Measurements from ENCODE around the gene BRPF1. TPM values are rescaled to one million over a fixed set of nuclear protein-coding genes. Genes with fewer than 3 reads are reported as not detected.

Gene BRPF1
- total RNA-seq: 12.8 and 20.5 TPM in 2 replicates

GRCh38 chr3:9731206-9732079 is at the start of gene BRPF1:
Gene BRPF1, plus strand, starts transcription at chr3:9731735. Its CDS starts 2,406 bp downstream, at chr3:9734141.

GRCh38 chr3:9703736-9704346 is 27.7 kb upstream of the BRPF1 start, which contains the start of gene CPNE9:
Gene CPNE9, plus strand, starts transcription at chr3:9703833. Its CDS starts 164 bp downstream, at chr3:9703997.

GRCh38 chr3:9749645-9750555 is 18.4 kb downstream of the BRPF1 start, which contains the start of gene OGG1:
Gene OGG1, plus strand, starts transcription at chr3:9749952. Its CDS starts 335 bp downstream, at chr3:9750287.

GRCh38 chr3:9769426-9770275 is 38.1 kb downstream of the BRPF1 start, which contains the start of gene CAMK1:
Gene CAMK1, minus strand, starts transcription at chr3:9769947. Its CDS starts 2,198 bp downstream, at chr3:9767749.

GRCh38 chr3:9792405-9793160 is 61.0 kb downstream of the BRPF1 start, which contains the start of the genes ARPC4 and TADA3:
Gene ARPC4, plus strand, starts transcription at chr3:9793082. Its CDS starts 40 bp downstream, at chr3:9793122.
Gene TADA3, minus strand, starts transcription at chr3:9792473. Its CDS starts 1,007 bp downstream, at chr3:9791466.

Other genes starting within 250 kb of the BRPF1 start
- gene LHFPL4, start 177.9 kb upstream of the BRPF1 start, total RNA-seq: not detected in 2 replicates
- gene MTMR14, start 82.2 kb upstream of the BRPF1 start, total RNA-seq: 23.8 and 31.3 TPM in 2 replicates
- gene CPNE9, start 27.9 kb upstream of the BRPF1 start, total RNA-seq: not detected in 2 replicates
- 14.0 and 14.4 TPM in 2 replicates for gene OGG1, start 18.2 kb downstream of the BRPF1 start, total RNA-seq
- gene CAMK1, start 38.2 kb downstream of the BRPF1 start, total RNA-seq: 14.0 and 20.8 TPM in 2 replicates
- 72.2 and 89.4 TPM in 2 replicates for gene TADA3, start 60.7 kb downstream of the BRPF1 start, total RNA-seq
- 200 and 210 TPM in 2 replicates for gene ARPC4, start 61.3 kb downstream of the BRPF1 start, total RNA-seq
- 23.6 and 24.1 TPM in 2 replicates for gene TTLL3, start 78.5 kb downstream of the BRPF1 start, total RNA-seq
- 22.0 and 25.5 TPM in 2 replicates for gene RPUSD3, start 112.3 kb downstream of the BRPF1 start, total RNA-seq
- 0.09 TPM in 1 of 2 replicates, not detected in the other for gene CIDEC, start 148.5 kb downstream of the BRPF1 start, total RNA-seq
- 17.6 and 24.3 TPM in 2 replicates for gene JAGN1, start 158.9 kb downstream of the BRPF1 start, total RNA-seq
- gene IL17RE, start 171.1 kb downstream of the BRPF1 start, total RNA-seq: under 0.01 and 0.23 TPM in 2 replicates
- 21.5 and 35.0 TPM in 2 replicates for gene IL17RC, start 185.4 kb downstream of the BRPF1 start, total RNA-seq
- 82.0 and 124 TPM in 2 replicates for gene CRELD1, start 202.1 kb downstream of the BRPF1 start, total RNA-seq
- gene PRRT3, start 220.7 kb downstream of the BRPF1 start, total RNA-seq: 2.4 and 3.0 TPM in 2 replicates